ENCODE data around the gene OBSCN.

DNA sequence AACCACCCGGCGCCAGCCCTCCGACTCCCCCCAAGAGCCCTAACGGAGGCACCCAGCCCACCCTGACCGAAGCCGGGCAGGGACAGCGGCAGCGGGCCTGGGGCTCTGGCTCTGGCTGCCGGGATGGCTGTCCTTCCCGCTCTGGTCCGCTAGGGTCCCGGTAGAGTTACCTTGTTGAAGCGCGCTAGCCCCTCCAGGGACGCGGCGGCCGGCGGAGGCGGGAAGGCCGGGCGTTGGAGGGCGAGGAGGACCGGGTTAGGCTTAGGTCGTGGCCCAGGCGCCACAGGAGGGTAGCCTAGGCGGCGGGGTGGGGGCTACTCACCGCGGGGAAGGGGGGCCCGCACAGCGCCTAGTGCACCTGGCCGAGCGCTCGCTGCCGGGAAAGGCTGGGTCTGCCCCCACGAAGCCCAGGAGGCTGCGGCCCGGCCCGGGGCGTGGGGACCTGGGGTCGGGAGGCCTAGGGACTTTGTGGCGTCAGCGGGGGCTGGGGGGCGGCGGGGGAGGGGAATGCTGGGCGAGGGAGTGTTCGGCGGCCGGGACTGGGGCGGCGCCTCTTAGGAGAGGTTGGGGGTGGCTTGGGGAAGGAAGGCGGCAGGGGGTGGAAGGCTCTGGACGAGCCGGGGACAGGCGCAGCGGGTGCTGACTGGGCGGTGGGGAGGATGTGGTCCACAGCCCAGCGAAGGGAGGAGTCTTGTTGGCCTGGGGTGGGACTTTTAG, 208.5 kb downstream of the OBSCN start, which contains the start of gene TRIM17:
- TF ChIP-seq, protein P1, sequence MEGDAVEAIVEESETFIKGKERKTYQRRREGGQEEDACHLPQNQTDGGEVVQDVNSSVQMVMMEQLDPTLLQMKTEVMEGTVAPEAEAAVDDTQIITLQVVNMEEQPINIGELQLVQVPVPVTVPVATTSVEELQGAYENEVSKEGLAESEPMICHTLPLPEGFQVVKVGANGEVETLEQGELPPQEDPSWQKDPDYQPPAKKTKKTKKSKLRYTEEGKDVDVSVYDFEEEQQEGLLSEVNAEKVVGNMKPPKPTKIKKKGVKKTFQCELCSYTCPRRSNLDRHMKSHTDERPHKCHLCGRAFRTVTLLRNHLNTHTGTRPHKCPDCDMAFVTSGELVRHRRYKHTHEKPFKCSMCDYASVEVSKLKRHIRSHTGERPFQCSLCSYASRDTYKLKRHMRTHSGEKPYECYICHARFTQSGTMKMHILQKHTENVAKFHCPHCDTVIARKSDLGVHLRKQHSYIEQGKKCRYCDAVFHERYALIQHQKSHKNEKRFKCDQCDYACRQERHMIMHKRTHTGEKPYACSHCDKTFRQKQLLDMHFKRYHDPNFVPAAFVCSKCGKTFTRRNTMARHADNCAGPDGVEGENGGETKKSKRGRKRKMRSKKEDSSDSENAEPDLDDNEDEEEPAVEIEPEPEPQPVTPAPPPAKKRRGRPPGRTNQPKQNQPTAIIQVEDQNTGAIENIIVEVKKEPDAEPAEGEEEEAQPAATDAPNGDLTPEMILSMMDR (IDR thresholded peaks at IDR 0.05) = peak in 2 of 6 experiments; percentile 21 to 37
- no peak for TF ChIP-seq POLR2A (IDR thresholded peaks at IDR 0.05)

Data from adrenal gland (tissue), 5 donors.